CD4-positive, alpha-beta T cell treated with Interferon gamma for 1 hour (primary cell): ENCODE results near the gene GUCY1A2.

Experiments
- DNase-seq: peaks from one replicate; pipeline ENCODE4 v3.0.0-alpha.2; 2020

The GUCY1A2 gene

GRCh38 chr11:106998116-106998915, 20.0 kb downstream of the GUCY1A2 start:
- DNase-seq = no peak

- DNase-seq = no peak
These were observed 21.0 kb downstream of the GUCY1A2 start for GRCh38 chr11:106997227-106997626.

GRCh38 chr11:106996691-106997090, 21.6 kb downstream of the GUCY1A2 start:
- DNase-seq = no peak

GRCh38 chr11:106990331-106990730, 27.9 kb downstream of the GUCY1A2 start:
- DNase-seq = no peak

- DNase-seq = no peak
These were observed 29.2 kb downstream of the GUCY1A2 start for GRCh38 chr11:106989078-106989455.

- no peak for DNase-seq
These were observed 29.9 kb downstream of the GUCY1A2 start for GRCh38 chr11:106988151-106989077.

- DNase-seq = no peak
These were observed 31.6 kb downstream of the GUCY1A2 start for GRCh38 chr11:106986673-106987072.

- DNase-seq = no peak
These were observed 32.0 kb downstream of the GUCY1A2 start for GRCh38 chr11:106986261-106986660.

- DNase-seq = no peak
These were observed 34.3 kb downstream of the GUCY1A2 start for GRCh38 chr11:106983991-106984390.

- no peak for DNase-seq
These were observed 35.0 kb downstream of the GUCY1A2 start for GRCh38 chr11:106983261-106983660.

- no peak for DNase-seq
These were observed 43.4 kb downstream of the GUCY1A2 start for GRCh38 chr11:106974831-106975230.

- no peak for DNase-seq
These were observed 46.4 kb downstream of the GUCY1A2 start for GRCh38 chr11:106971864-106972263.

GRCh38 chr11:106969644-106970355, 48.5 kb downstream of the GUCY1A2 start:
- DNase-seq = no peak

- no peak for DNase-seq
These were observed 55.3 kb downstream of the GUCY1A2 start for GRCh38 chr11:106962995-106963394.

GRCh38 chr11:106961518-106961917, 56.8 kb downstream of the GUCY1A2 start:
- DNase-seq = no peak

- no peak for DNase-seq
These were observed 57.2 kb downstream of the GUCY1A2 start for GRCh38 chr11:106961048-106961447.

- DNase-seq = no peak
These were observed 58.5 kb downstream of the GUCY1A2 start for GRCh38 chr11:106959800-106960199.

- DNase-seq = no peak
These were observed 58.9 kb downstream of the GUCY1A2 start for GRCh38 chr11:106959386-106959785.

- DNase-seq = no peak
These were observed 59.6 kb downstream of the GUCY1A2 start for GRCh38 chr11:106958517-106959248.

- no peak for DNase-seq
These were observed 61.2 kb downstream of the GUCY1A2 start for GRCh38 chr11:106957030-106957482.

- no peak for DNase-seq
These were observed 68.2 kb downstream of the GUCY1A2 start for GRCh38 chr11:106950067-106950491.

GRCh38 chr11:106943089-106943488, 75.2 kb downstream of the GUCY1A2 start:
- DNase-seq = no peak
